Measurements from ENCODE around the gene CPO.

GRCh38 chr2:206921529-206921928, 17.8 kb upstream of the CPO start:
- TF ChIP-seq, protein P1, sequence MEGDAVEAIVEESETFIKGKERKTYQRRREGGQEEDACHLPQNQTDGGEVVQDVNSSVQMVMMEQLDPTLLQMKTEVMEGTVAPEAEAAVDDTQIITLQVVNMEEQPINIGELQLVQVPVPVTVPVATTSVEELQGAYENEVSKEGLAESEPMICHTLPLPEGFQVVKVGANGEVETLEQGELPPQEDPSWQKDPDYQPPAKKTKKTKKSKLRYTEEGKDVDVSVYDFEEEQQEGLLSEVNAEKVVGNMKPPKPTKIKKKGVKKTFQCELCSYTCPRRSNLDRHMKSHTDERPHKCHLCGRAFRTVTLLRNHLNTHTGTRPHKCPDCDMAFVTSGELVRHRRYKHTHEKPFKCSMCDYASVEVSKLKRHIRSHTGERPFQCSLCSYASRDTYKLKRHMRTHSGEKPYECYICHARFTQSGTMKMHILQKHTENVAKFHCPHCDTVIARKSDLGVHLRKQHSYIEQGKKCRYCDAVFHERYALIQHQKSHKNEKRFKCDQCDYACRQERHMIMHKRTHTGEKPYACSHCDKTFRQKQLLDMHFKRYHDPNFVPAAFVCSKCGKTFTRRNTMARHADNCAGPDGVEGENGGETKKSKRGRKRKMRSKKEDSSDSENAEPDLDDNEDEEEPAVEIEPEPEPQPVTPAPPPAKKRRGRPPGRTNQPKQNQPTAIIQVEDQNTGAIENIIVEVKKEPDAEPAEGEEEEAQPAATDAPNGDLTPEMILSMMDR (IDR thresholded peaks at IDR 0.05; ENCODE audit: insufficient read depth, low read length, poor library complexity, severe bottlenecking), result no peak
- no peak for TF ChIP-seq EZH2phosphoT487 (conservative IDR thresholded peaks at IDR 0.05; ENCODE audit: low read length)
